Calu3 (cell line): Measurements from ENCODE around the gene PLEKHA8. TPM values are rescaled to one million over a fixed set of nuclear protein-coding genes. Genes with fewer than 3 reads are reported as not detected.

Source experiments
- BruUV-seq: library from RNA; stranded (reverse); fragments of 400-500 nt; replicated peaks from 2 replicates; lab custom pipeline; 2021; lab: Mats Ljungman, UMichigan
- CTCF ChIA-PET: fragments of 300-600 bp; sonication (Branson Sonifier 250); formaldehyde crosslinking; loops from one replicate; lab custom pipeline; 2022; ENCODE audit warnings: antibody characterized with exemption; lab: Charles Lee
- DNase-seq: peaks from one replicate; pipeline ENCODE4 v3.0.0; 2022
- H3K27ac Mint-ChIP-seq: one replicate; pipeline ENCODE4 v1.8.0; 2022; ENCODE audit warnings: mixed read lengths; ENCODE audit not compliant: unreplicated experiment
- H3K27me3 Mint-ChIP-seq: one replicate; pipeline ENCODE4 v1.8.0; 2022; ENCODE audit warnings: mixed read lengths; ENCODE audit not compliant: unreplicated experiment
- H3K36me3 Mint-ChIP-seq: one replicate; pipeline ENCODE4 v1.8.0; 2022; ENCODE audit warnings: mild to moderate bottlenecking, moderate library complexity, mixed read lengths; ENCODE audit not compliant: insufficient read depth, unreplicated experiment
- H3K4me1 Mint-ChIP-seq: one replicate; pipeline ENCODE4 v1.8.0; 2022; ENCODE audit warnings: mild to moderate bottlenecking, low read depth, mixed read lengths; ENCODE audit not compliant: unreplicated experiment
- H3K4me3 Mint-ChIP-seq: one replicate; pipeline ENCODE4 v1.8.0; 2022; ENCODE audit warnings: mild to moderate bottlenecking, low read depth, moderate library complexity, mixed read lengths; ENCODE audit not compliant: unreplicated experiment
- H3K9me3 Mint-ChIP-seq: one replicate; pipeline ENCODE4 v1.8.0; 2022; ENCODE audit warnings: low read depth, mixed read lengths; ENCODE audit not compliant: unreplicated experiment
- intact Hi-C: fragments of 100-400 bp; cut with micrococcal nuclease; formaldehyde crosslinking; loops from one replicate; pipeline ENCODE4 v1.10.0; 2022; ENCODE audit not compliant: unreplicated experiment
- total RNA-seq: library from RNA; stranded (reverse); gene quantifications from 2 replicates; pipeline ENCODE4 v1.2.3, GENCODE V29; 2022
- TF ChIP-seq, protein P1 (sequence below): fragments of 200-600 bp; IDR thresholded peaks from one replicate; pipeline ENCODE4 v1.8.0; 2022; ENCODE audit warnings: antibody characterized with exemption; ENCODE audit not compliant: unreplicated experiment

The PLEKHA8 gene
- total RNA-seq, 1 experiment from 2014 or later = 27.6 TPM

DNA sequence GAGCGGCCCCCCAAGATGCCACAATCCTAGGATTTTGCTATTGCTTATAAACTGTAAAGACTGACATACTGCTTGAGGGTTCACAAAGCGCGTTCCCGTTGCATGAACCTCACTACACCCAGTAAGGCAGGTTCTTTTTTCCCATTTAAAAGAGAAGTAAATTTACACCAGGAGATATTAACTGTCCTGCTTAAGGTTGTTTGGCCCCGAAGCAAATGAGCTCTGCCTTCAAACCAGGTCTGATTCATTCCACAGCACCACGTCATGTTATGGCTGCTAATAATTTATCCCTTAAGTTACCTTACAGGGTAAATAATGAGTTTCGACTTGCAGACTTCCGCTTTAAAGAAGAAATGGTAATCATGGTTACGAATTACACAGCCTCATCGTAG is 1.2 kb upstream of the PLEKHA8 start:
- intact Hi-C loops = loop anchor here (1.0 to 5.0 kb wide), 2 partner anchors 35 to 80 kb away; no protein-coding TSS in a partner anchor
- Mint-ChIP-seq H3K27ac (peak overlapping the region; percentile 67), H3K27me3 (no peaks in the 10 kb centered on the region), H3K36me3 (no peaks in the 10 kb centered on the region), H3K4me1 (peaks cover 26% of the 10 kb centered on the region), H3K9me3 (no peaks in the 10 kb centered on the region), H3K4me3 (no peak overlapping the region)
- peak; percentile 53 for DNase-seq
- TF ChIP-seq, protein P1, sequence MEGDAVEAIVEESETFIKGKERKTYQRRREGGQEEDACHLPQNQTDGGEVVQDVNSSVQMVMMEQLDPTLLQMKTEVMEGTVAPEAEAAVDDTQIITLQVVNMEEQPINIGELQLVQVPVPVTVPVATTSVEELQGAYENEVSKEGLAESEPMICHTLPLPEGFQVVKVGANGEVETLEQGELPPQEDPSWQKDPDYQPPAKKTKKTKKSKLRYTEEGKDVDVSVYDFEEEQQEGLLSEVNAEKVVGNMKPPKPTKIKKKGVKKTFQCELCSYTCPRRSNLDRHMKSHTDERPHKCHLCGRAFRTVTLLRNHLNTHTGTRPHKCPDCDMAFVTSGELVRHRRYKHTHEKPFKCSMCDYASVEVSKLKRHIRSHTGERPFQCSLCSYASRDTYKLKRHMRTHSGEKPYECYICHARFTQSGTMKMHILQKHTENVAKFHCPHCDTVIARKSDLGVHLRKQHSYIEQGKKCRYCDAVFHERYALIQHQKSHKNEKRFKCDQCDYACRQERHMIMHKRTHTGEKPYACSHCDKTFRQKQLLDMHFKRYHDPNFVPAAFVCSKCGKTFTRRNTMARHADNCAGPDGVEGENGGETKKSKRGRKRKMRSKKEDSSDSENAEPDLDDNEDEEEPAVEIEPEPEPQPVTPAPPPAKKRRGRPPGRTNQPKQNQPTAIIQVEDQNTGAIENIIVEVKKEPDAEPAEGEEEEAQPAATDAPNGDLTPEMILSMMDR = no peak
- BruUV-seq = no TSS peak
- CTCF ChIA-PET = interaction anchor here (0.6 kb wide), 2 partner anchors 13 to 310 kb away, joined by 3 read pairs; no protein-coding TSS in a partner anchor

DNA sequence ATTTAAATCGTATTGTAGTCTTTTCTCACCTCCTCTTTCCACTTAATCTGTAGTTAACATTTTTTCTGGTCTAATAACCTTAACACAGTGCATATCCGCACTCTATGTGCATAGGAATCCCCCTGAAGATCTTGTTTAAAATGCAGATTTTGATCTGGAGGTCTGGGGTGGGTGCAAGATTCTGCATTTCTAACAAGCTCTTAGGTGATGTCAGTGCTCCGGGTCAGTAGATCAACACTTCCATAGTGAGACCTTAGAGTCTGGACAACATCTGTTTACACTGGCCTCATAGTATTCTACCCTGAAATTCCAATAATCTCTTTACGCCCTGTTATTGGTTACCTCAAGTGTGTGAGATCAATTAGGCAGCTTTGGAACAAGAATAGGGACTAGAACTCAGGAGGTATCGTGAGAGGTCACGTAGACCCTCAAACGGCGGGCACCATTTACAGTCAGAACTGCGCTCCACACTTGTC is 434 bp upstream of the PLEKHA8 start:
- CTCF ChIA-PET = interaction anchor here (0.6 to 1.3 kb wide), 3 partner anchors 14 to 421 kb away, joined by 3 read pairs; no protein-coding TSS in a partner anchor
- intact Hi-C loops = loop anchor here (1.0 to 5.0 kb wide), 3 partner anchors 33 to 80 kb away; no protein-coding TSS in a partner anchor
- Mint-ChIP-seq H3K9me3 (no peaks in the 10 kb centered on the region), H3K27ac (peak overlapping the region; percentile 67), H3K4me3 (no peak overlapping the region), H3K27me3 (no peaks in the 10 kb centered on the region), H3K4me1 (peaks cover 26% of the 10 kb centered on the region), H3K36me3 (no peaks in the 10 kb centered on the region)
- BruUV-seq = no TSS peak
- TF ChIP-seq, protein P1 = no peak
- DNase-seq = no peak

DNA sequence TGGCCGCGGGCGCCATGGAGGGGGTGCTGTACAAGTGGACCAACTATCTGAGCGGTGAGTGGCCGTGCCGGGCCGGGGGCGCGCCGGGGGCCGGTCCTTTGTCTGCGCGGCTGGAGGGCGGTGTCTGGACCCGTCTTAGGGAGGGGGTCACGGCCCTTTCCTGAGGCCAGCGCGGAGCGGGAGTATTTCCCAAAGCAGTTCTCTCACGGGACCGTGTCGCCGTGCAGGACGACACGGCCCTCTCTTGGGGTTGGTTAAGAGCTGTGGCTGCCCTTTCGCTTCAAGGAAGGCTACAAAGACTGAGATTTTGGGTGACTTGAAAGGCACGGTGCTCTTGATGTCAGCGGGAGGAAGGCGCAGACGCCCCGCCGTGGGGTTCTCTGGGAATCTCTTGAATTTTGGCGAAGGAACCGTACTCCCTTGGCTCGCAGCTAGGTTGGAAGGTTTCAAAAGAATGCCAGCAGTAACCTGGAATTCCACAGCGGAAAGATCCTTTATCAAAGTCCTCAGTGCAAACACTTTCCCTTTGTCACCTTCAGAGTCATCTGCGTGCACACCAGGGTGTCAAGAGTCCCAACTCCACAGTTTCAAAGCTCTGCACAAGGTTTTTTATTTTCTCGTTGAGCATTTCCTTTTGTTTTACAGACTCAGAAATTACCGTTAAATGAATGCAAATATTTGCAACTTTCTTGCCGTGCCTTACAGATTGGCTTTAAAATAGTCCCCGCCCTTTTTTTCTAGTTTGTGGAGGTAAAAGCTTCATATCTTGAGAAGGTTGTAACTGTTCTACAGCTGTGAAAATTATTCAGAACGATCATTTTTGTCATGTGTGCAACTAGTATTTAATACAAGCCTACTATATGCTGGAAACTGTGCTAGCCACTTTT is 780 bp downstream of the PLEKHA8 start:
- no TSS peak for BruUV-seq
- Mint-ChIP-seq H3K9me3 (no peaks in the 10 kb centered on the region), H3K27ac (no peak overlapping the region), H3K4me3 (no peak overlapping the region), H3K36me3 (no peaks in the 10 kb centered on the region), H3K4me1 (peaks cover 16% of the 10 kb centered on the region), H3K27me3 (no peaks in the 10 kb centered on the region)
- intact Hi-C loops = loop anchor here (2.0 to 5.0 kb wide), 2 partner anchors 34 to 82 kb away; no protein-coding TSS in a partner anchor
- TF ChIP-seq, protein P1 = no peak
- CTCF ChIA-PET = interaction anchor here (0.6 to 2.4 kb wide), 5 partner anchors 8 to 1118 kb away, joined by 3 to 11 read pairs (median 3); no protein-coding TSS in a partner anchor
- peak; percentile 41 for DNase-seq

GRCh38 chr7:30029696-30030095 is 1.5 kb downstream of the PLEKHA8 start:
- H3K9me3 Mint-ChIP-seq = no peaks in the 10 kb centered on the region
- CTCF ChIA-PET = interaction anchor here (1.4 to 2.4 kb wide), 3 partner anchors 8 to 53 kb away, joined by 3 to 11 read pairs (median 3); no protein-coding TSS in a partner anchor
- intact Hi-C loops = loop anchor here (2.0 to 5.0 kb wide), 2 partner anchors 35 to 82 kb away; no protein-coding TSS in a partner anchor
- TF ChIP-seq, protein P1 = peak; percentile 30
- no peak overlapping the region for H3K27ac Mint-ChIP-seq
- H3K4me3 Mint-ChIP-seq = no peak overlapping the region
- H3K27me3 Mint-ChIP-seq = no peaks in the 10 kb centered on the region
- TSS peak; percentile 32 for BruUV-seq
- H3K4me1 Mint-ChIP-seq = peaks cover 9% of the 10 kb centered on the region
- no peaks in the 10 kb centered on the region for H3K36me3 Mint-ChIP-seq
- DNase-seq = peak; percentile 52
